ENCODE results near the gene ARNT2. TPM values are rescaled to one million over a fixed set of nuclear protein-coding genes. Genes with fewer than 3 reads are reported as not detected.
"Not testable (repeated sequence)": the region's sequence is repeated elsewhere in the genome, so short reads cannot be mapped to it uniquely, and the experiment has no call there.

Gene ARNT2
- total RNA-seq, 4 donors from 2014 or later, result 0.26 to 22.9 (median 7.0) TPM

- intact Hi-C loops (cut with DNase I; ENCODE audit: low total_unique reads), result no loop called here
- TF ChIP-seq CTCF (IDR thresholded peaks at IDR 0.05) (no peak), POLR2A (IDR thresholded peaks at IDR 0.05) (no peak)
- Histone ChIP-seq H3K9me3 (no peaks in the 10 kb centered on the region), H3K27me3 (no peaks in the 10 kb centered on the region), H3K27ac (no peak overlapping the region), H3K36me3 (peaks cover 0 to 2% of the 10 kb centered on the region in 2 donors), H3K4me1 (no peaks in the 10 kb centered on the region), H3K4me3 (no peak overlapping the region)
- DNase-seq, result no peak
These were observed 105.6 kb downstream of the ARNT2 start for GRCh38 chr15:80509800-80510199.

GRCh38 chr15:80510985-80511384 lies 106.8 kb downstream of the ARNT2 start:
- H3K4me1 ChIP-seq; H3K27ac ChIP-seq; H3K9me3 ChIP-seq; H3K36me3 ChIP-seq; H3K4me3 ChIP-seq; H3K27me3 ChIP-seq; DNase-seq; intact Hi-C loops (cut with DNase I; ENCODE audit: low total_unique reads): not testable (repeated sequence)

- H3K4me1 ChIP-seq, result no peaks in the 10 kb centered on the region
- H3K27me3 ChIP-seq, result no peaks in the 10 kb centered on the region
- TF ChIP-seq CTCF (IDR thresholded peaks at IDR 0.05), result no peak
- TF ChIP-seq POLR2A (IDR thresholded peaks at IDR 0.05), result no peak
- no peaks in the 10 kb centered on the region for H3K9me3 ChIP-seq
- H3K27ac ChIP-seq, result no peak overlapping the region
- H3K36me3 ChIP-seq, result peaks cover 0 to 2% of the 10 kb centered on the region in 2 donors
- no peak overlapping the region for H3K4me3 ChIP-seq
- no peak for DNase-seq
- intact Hi-C loops (cut with DNase I; ENCODE audit: low total_unique reads), result no loop called here
These were observed 108.8 kb downstream of the ARNT2 start for GRCh38 chr15:80512726-80513660.

- no peaks in the 10 kb centered on the region for H3K4me1 ChIP-seq
- peaks cover 0 to 2% of the 10 kb centered on the region in 2 donors for H3K36me3 ChIP-seq
- H3K27me3 ChIP-seq, result no peaks in the 10 kb centered on the region
- intact Hi-C loops (cut with DNase I; ENCODE audit: low total_unique reads), result no loop called here
- H3K4me3 ChIP-seq, result no peak overlapping the region
- no peak for DNase-seq
- H3K27ac ChIP-seq, result no peak overlapping the region
- TF ChIP-seq CTCF (IDR thresholded peaks at IDR 0.05), result no peak
- TF ChIP-seq POLR2A (IDR thresholded peaks at IDR 0.05), result no peak
- no peaks in the 10 kb centered on the region for H3K9me3 ChIP-seq
These were observed 110.0 kb downstream of the ARNT2 start for GRCh38 chr15:80514071-80514780.

GRCh38 chr15:80517290-80517689 lies 113.1 kb downstream of the ARNT2 start:
- no peak for DNase-seq
- H3K4me1 ChIP-seq, result no peaks in the 10 kb centered on the region
- no peak for TF ChIP-seq POLR2A (IDR thresholded peaks at IDR 0.05)
- no peak for TF ChIP-seq CTCF (IDR thresholded peaks at IDR 0.05)
- peaks cover 0 to 2% of the 10 kb centered on the region in 2 donors for H3K36me3 ChIP-seq
- H3K4me3 ChIP-seq, result no peak overlapping the region
- H3K27me3 ChIP-seq, result no peaks in the 10 kb centered on the region
- intact Hi-C loops (cut with DNase I; ENCODE audit: low total_unique reads), result no loop called here
- H3K9me3 ChIP-seq, result no peaks in the 10 kb centered on the region
- no peak overlapping the region for H3K27ac ChIP-seq
